ENCODE measurements around the gene VGLL1. TPM values are rescaled to one million over a fixed set of nuclear protein-coding genes. Genes with fewer than 3 reads are reported as not detected.

The VGLL1 gene
- total RNA-seq, 1 experiment from 2014 or later, result not detected

DNA sequence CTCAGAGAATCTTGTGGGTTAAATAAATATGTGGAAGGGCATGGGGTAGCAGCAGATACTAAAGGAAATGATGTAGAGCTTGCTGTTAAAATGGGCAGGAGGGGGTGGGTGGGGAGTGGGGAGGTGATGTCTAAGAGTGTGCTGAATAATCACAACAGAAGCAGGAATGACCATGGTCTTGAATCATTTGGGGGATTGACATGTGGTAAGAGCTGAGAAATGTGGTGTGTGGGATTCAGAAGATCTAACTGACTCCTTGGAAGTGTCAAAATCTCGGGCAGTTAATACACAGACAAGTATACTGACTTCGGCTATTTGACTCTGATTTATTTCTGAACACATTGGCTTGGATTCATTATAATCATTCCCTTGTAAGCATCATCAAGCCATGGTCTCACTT is 6.8 kb downstream of the VGLL1 start (continued):
- TF ChIP-seq YY1 (IDR thresholded peaks at IDR 0.05; ENCODE audit: extremely low read depth, insufficient replicate concordance, low read depth, low read length), result no peak
- TF ChIP-seq, protein P1, sequence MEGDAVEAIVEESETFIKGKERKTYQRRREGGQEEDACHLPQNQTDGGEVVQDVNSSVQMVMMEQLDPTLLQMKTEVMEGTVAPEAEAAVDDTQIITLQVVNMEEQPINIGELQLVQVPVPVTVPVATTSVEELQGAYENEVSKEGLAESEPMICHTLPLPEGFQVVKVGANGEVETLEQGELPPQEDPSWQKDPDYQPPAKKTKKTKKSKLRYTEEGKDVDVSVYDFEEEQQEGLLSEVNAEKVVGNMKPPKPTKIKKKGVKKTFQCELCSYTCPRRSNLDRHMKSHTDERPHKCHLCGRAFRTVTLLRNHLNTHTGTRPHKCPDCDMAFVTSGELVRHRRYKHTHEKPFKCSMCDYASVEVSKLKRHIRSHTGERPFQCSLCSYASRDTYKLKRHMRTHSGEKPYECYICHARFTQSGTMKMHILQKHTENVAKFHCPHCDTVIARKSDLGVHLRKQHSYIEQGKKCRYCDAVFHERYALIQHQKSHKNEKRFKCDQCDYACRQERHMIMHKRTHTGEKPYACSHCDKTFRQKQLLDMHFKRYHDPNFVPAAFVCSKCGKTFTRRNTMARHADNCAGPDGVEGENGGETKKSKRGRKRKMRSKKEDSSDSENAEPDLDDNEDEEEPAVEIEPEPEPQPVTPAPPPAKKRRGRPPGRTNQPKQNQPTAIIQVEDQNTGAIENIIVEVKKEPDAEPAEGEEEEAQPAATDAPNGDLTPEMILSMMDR (IDR thresholded peaks at IDR 0.05 in 2 of 3, conservative IDR thresholded peaks at IDR 0.05 in 1 of 3; ENCODE audit: borderline replicate concordance in 1 of 3, insufficient read depth in 1 of 3, low read depth in 2 of 3, low read length in 2 of 3), result no peak

GRCh38 chrX:136540226-136540625 is 8.2 kb downstream of the VGLL1 start:
- no peak overlapping the region for H3K4me3 ChIP-seq (replicated peaks in 1 of 2; ENCODE audit: low read depth in 1 of 2, low read length in 2 of 2)
- RAD21 ChIA-PET (ENCODE audit: low non-redundant PET in 1 of 2, low total read pairs in 2 of 2, uncharacterized antibody in 2 of 2, unreplicated experiment in 2 of 2), result no interaction called here
- POLR2A ChIA-PET, result no interaction called here
- H3K79me2 ChIP-seq (ENCODE audit: insufficient read depth, low read length), result no peaks in the 10 kb centered on the region
- no peaks in the 10 kb centered on the region for H3K9me2 ChIP-seq (ENCODE audit: insufficient read depth)
- DNase-seq (ENCODE audit: low read depth, low spot score) (no peak), ATAC-seq (no peak)
- no peaks in the 10 kb centered on the region for H3K4me1 ChIP-seq (ENCODE audit: control insufficient read depth in 1 of 2, insufficient read depth in 2 of 2, low read length in 2 of 2)
- no peak overlapping the region for H3K27ac ChIP-seq (ENCODE audit: low read depth, low read length)
- no TSS peak for BruUV-seq (replicated peaks)
- no peaks in the 10 kb centered on the region for H4K20me1 ChIP-seq (ENCODE audit: insufficient read depth)
- H3K27me3 ChIP-seq (ENCODE audit: insufficient read depth, low read length), result no peaks in the 10 kb centered on the region
- no peaks in the 10 kb centered on the region for H3K36me3 ChIP-seq (ENCODE audit: control insufficient read depth in 1 of 2, insufficient read depth in 2 of 2, low read length in 2 of 2)
- CTCF ChIA-PET, result no interaction called here
- H3K9me3 ChIP-seq (ENCODE audit: control insufficient read depth in 1 of 2, insufficient read depth in 1 of 2, low read depth in 1 of 2, low read length in 2 of 2), result no peaks in the 10 kb centered on the region
- no peak for TF ChIP-seq ELF1 (IDR thresholded peaks at IDR 0.05; ENCODE audit: borderline replicate concordance, low read depth)
- no peak for TF ChIP-seq CBX3 (IDR thresholded peaks at IDR 0.05; ENCODE audit: low read depth)
- no peak for TF ChIP-seq ZFX (IDR thresholded peaks at IDR 0.05)
- no peak for TF ChIP-seq EZH2phosphoT487 (IDR thresholded peaks at IDR 0.05; ENCODE audit: borderline replicate concordance)
- TF ChIP-seq, protein P2, sequence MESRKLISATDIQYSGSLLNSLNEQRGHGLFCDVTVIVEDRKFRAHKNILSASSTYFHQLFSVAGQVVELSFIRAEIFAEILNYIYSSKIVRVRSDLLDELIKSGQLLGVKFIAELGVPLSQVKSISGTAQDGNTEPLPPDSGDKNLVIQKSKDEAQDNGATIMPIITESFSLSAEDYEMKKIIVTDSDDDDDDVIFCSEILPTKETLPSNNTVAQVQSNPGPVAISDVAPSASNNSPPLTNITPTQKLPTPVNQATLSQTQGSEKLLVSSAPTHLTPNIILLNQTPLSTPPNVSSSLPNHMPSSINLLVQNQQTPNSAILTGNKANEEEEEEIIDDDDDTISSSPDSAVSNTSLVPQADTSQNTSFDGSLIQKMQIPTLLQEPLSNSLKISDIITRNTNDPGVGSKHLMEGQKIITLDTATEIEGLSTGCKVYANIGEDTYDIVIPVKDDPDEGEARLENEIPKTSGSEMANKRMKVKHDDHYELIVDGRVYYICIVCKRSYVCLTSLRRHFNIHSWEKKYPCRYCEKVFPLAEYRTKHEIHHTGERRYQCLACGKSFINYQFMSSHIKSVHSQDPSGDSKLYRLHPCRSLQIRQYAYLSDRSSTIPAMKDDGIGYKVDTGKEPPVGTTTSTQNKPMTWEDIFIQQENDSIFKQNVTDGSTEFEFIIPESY (IDR thresholded peaks at IDR 0.05; ENCODE audit: extremely low read depth, insufficient replicate concordance, low read length), result no peak
- TF ChIP-seq, protein P1 (IDR thresholded peaks at IDR 0.05 in 2 of 3, conservative IDR thresholded peaks at IDR 0.05 in 1 of 3; ENCODE audit: borderline replicate concordance in 1 of 3, insufficient read depth in 1 of 3, low read depth in 2 of 3, low read length in 2 of 3), result no peak
- TF ChIP-seq, protein P3, sequence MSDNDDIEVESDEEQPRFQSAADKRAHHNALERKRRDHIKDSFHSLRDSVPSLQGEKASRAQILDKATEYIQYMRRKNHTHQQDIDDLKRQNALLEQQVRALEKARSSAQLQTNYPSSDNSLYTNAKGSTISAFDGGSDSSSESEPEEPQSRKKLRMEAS (IDR thresholded peaks at IDR 0.05), result no peak
- no peak for TF ChIP-seq FOSL1 (IDR thresholded peaks at IDR 0.05; ENCODE audit: low read depth)
- no peak for TF ChIP-seq JUND (IDR thresholded peaks at IDR 0.05)
- no peak overlapping the region for H2AFZ ChIP-seq (ENCODE audit: low read depth, low read length, poor library complexity, severe bottlenecking)
- intact Hi-C loops (cut with micrococcal nuclease), result no loop called here
- no peak overlapping the region for H3K4me2 ChIP-seq (ENCODE audit: low read length)
- no peak overlapping the region for H3K9ac ChIP-seq (ENCODE audit: low read length)
